Measurements from ENCODE around the gene WNK2.

WNK2 gene

GRCh38 chr9:93164085-93164484 is 19.9 kb upstream of the WNK2 start:
- Histone ChIP-seq H3K4me1 (ENCODE audit: control insufficient read depth, insufficient read depth, low read length) (no peaks in the 10 kb centered on the region), H3K36me3 (ENCODE audit: control insufficient read depth, insufficient read depth, low read length) (no peaks in the 10 kb centered on the region), H3K4me3 (ENCODE audit: low read length) (no peak overlapping the region), H3K27ac (ENCODE audit: low read length) (no peak overlapping the region), H3K27me3 (ENCODE audit: control insufficient read depth, insufficient read depth, low read length) (no peaks in the 10 kb centered on the region), H3K9me3 (ENCODE audit: control insufficient read depth, insufficient read depth, low read length) (no peaks in the 10 kb centered on the region)
- no CpG with 5 or more reads among the region's 13 CpGs for WGBS (ENCODE audit: insufficient coverage, insufficient read length)
- DNase-seq (ENCODE audit: low read depth, low spot score) = no peak

- Histone ChIP-seq H3K36me3 (ENCODE audit: control insufficient read depth, insufficient read depth, low read length) (no peaks in the 10 kb centered on the region), H3K4me1 (ENCODE audit: control insufficient read depth, insufficient read depth, low read length) (no peaks in the 10 kb centered on the region), H3K27me3 (ENCODE audit: control insufficient read depth, insufficient read depth, low read length) (no peaks in the 10 kb centered on the region), H3K27ac (ENCODE audit: low read length) (no peak overlapping the region), H3K4me3 (ENCODE audit: low read length) (no peak overlapping the region), H3K9me3 (ENCODE audit: control insufficient read depth, insufficient read depth, low read length) (no peaks in the 10 kb centered on the region)
- no CpG with 5 or more reads among the region's 7 CpGs for WGBS (ENCODE audit: insufficient coverage, insufficient read length)
- DNase-seq (ENCODE audit: low read depth, low spot score) = no peak
Measured at GRCh38 chr9:93166699-93167098, 17.2 kb upstream of the WNK2 start.

DNA sequence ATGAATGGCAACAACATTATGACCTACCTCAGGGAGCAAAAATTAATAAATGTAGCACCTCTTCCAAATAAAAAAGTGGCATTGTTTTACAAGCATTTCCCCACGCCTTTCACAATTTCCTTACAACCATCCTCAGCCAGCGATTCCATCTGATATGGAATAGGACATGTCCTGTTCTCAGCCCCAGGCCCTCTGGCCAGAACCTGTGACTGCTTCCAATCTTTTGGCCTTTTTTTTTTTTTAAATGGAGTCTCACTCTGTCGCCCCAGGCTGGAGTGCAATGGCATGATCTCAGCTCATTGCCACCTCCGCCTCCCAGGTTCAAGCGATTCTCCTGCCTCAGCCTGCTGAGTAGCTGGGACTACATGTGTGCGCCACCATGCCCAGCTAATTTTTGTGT is 16.8 kb upstream of the WNK2 start:
- no CpG with 5 or more reads among the region's 6 CpGs for WGBS (ENCODE audit: insufficient coverage, insufficient read length)
- Histone ChIP-seq H3K9me3 (ENCODE audit: control insufficient read depth, insufficient read depth, low read length) (no peaks in the 10 kb centered on the region), H3K4me3 (ENCODE audit: low read length) (no peak overlapping the region), H3K4me1 (ENCODE audit: control insufficient read depth, insufficient read depth, low read length) (no peaks in the 10 kb centered on the region), H3K27me3 (ENCODE audit: control insufficient read depth, insufficient read depth, low read length) (no peaks in the 10 kb centered on the region), H3K36me3 (ENCODE audit: control insufficient read depth, insufficient read depth, low read length) (no peaks in the 10 kb centered on the region), H3K27ac (ENCODE audit: low read length) (no peak overlapping the region)
- no peak for DNase-seq (ENCODE audit: low read depth, low spot score)

DNA sequence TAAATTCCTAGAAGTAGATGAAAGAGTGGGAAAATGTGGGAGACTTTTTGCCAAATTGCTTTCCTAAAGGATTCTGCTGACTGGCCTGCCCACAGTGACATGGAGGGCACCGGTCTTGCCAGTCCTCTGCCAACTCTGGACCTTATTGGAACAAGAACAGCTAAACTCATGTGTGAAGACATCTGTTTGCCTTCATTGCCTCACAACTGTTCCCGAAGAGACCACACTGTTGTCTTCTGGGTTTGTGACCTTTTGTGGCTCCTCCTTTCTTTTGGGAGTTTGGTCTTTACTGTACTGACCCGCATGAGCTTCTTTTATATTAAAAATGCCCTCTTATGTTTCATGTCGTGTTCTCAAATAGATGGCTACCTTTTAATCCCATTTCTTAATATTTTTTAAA is 16.1 kb upstream of the WNK2 start:
- H3K4me1 ChIP-seq (ENCODE audit: control insufficient read depth, insufficient read depth, low read length) = no peaks in the 10 kb centered on the region
- WGBS (ENCODE audit: insufficient coverage, insufficient read length) = no CpG with 5 or more reads among the region's 4 CpGs
- no peaks in the 10 kb centered on the region for H3K27me3 ChIP-seq (ENCODE audit: control insufficient read depth, insufficient read depth, low read length)
- no peak overlapping the region for H3K4me3 ChIP-seq (ENCODE audit: low read length)
- no peaks in the 10 kb centered on the region for H3K36me3 ChIP-seq (ENCODE audit: control insufficient read depth, insufficient read depth, low read length)
- no peak for DNase-seq (ENCODE audit: low read depth, low spot score)
- no peak overlapping the region for H3K27ac ChIP-seq (ENCODE audit: low read length)
- no peaks in the 10 kb centered on the region for H3K9me3 ChIP-seq (ENCODE audit: control insufficient read depth, insufficient read depth, low read length)

DNA sequence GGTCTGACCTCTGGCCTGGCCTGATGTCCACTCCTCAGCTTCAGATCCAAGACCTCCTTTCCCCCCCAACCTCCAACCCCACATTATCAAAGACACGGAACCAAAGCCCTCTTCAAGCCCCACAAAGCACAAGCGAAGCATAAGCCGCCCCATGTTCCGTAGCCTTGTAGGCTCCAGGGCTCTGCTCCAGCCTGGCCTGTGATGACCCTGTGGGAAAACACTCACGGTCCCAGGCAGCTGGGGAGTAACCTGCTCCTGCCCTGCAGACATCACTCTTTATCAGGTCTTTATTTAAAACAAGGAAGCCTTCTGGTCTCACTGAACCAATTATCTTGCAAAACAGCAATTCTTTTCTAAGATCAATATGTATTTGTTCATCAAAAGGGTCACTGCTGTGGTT is 15.4 kb upstream of the WNK2 start:
- Histone ChIP-seq H3K9me3 (ENCODE audit: control insufficient read depth, insufficient read depth, low read length) (no peaks in the 10 kb centered on the region), H3K27me3 (ENCODE audit: control insufficient read depth, insufficient read depth, low read length) (no peaks in the 10 kb centered on the region), H3K4me3 (ENCODE audit: low read length) (no peak overlapping the region), H3K4me1 (ENCODE audit: control insufficient read depth, insufficient read depth, low read length) (no peaks in the 10 kb centered on the region), H3K36me3 (ENCODE audit: control insufficient read depth, insufficient read depth, low read length) (no peaks in the 10 kb centered on the region), H3K27ac (ENCODE audit: low read length) (no peak overlapping the region)
- no CpG with 5 or more reads among the region's 5 CpGs for WGBS (ENCODE audit: insufficient coverage, insufficient read length)
- no peak for DNase-seq (ENCODE audit: low read depth, low spot score)

DNA sequence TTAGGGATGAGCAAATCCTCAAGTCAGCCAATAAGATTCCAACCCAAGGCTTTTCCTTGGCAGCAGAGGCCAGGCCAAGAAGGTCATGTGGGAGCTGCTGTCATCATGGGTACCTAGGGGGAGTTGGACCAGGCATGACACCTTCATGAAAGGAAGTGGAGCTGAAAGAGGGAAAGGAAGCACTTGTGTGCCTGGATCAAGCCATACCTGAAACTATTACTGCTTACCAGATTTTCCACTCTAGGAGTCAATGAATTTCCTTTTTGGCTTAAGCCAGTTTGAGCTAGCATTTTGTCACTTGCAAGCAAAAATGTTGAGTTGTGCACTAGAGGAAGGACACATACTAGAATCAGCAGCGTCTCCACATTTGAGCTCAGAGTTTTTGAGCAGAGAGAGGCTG is 14.5 kb upstream of the WNK2 start:
- WGBS (ENCODE audit: insufficient coverage, insufficient read length) = no CpG with 5 or more reads among the region's 1 CpG
- H3K36me3 ChIP-seq (ENCODE audit: control insufficient read depth, insufficient read depth, low read length) = no peaks in the 10 kb centered on the region
- no peaks in the 10 kb centered on the region for H3K9me3 ChIP-seq (ENCODE audit: control insufficient read depth, insufficient read depth, low read length)
- no peaks in the 10 kb centered on the region for H3K27me3 ChIP-seq (ENCODE audit: control insufficient read depth, insufficient read depth, low read length)
- H3K4me3 ChIP-seq (ENCODE audit: low read length) = no peak overlapping the region
- no peaks in the 10 kb centered on the region for H3K4me1 ChIP-seq (ENCODE audit: control insufficient read depth, insufficient read depth, low read length)
- no peak overlapping the region for H3K27ac ChIP-seq (ENCODE audit: low read length)
- DNase-seq (ENCODE audit: low read depth, low spot score) = no peak

GRCh38 chr9:93170571-93170970 is 13.4 kb upstream of the WNK2 start:
- no peak for DNase-seq (ENCODE audit: low read depth, low spot score)
- no peaks in the 10 kb centered on the region for H3K4me1 ChIP-seq (ENCODE audit: control insufficient read depth, insufficient read depth, low read length)
- no peak overlapping the region for H3K4me3 ChIP-seq (ENCODE audit: low read length)
- H3K36me3 ChIP-seq (ENCODE audit: control insufficient read depth, insufficient read depth, low read length) = no peaks in the 10 kb centered on the region
- H3K27ac ChIP-seq (ENCODE audit: low read length) = no peak overlapping the region
- H3K27me3 ChIP-seq (ENCODE audit: control insufficient read depth, insufficient read depth, low read length) = no peaks in the 10 kb centered on the region
- WGBS (ENCODE audit: insufficient coverage, insufficient read length) = no CpG with 5 or more reads among the region's 8 CpGs
- no peaks in the 10 kb centered on the region for H3K9me3 ChIP-seq (ENCODE audit: control insufficient read depth, insufficient read depth, low read length)

DNA sequence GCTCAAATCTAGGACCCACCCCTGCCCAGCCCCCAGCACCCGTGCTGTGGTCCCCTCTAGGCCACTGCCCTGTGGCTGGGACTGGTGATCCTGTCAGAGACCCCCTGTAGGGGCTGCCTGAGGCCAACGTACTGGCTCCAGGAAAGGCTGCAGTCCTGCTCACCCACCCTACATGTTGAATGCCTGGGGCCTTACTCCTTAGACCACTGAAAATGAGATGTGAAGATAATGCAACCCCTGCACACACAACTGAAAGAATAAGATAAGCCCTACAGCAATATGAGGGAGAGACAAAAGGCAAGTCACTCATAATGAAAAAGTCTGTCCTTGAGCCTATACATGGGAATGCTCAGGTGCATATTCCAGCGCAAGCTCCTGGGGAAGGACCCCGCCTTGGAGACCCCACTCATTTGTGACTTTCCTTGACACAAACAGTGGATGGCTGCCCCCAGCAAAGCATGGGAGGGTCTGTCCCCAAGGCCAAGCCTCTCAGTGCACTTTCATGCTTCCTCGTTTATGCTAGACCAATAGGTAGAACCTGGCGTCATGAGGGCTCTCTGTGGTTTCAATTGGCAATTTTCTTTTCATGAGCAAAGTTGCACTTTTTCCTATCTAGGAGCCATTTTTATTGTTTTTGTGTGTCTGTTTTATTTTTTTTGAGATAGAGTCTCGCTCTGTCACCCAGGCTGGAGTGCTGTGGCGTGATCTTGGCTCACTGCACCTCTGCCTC is 12.5 kb upstream of the WNK2 start:
- H3K27me3 ChIP-seq (ENCODE audit: control insufficient read depth, insufficient read depth, low read length) = no peaks in the 10 kb centered on the region
- no peak for DNase-seq (ENCODE audit: low read depth, low spot score)
- WGBS (ENCODE audit: insufficient coverage, insufficient read length) = no CpG with 5 or more reads among the region's 8 CpGs
- no peaks in the 10 kb centered on the region for H3K36me3 ChIP-seq (ENCODE audit: control insufficient read depth, insufficient read depth, low read length)
- no peak overlapping the region for H3K4me3 ChIP-seq (ENCODE audit: low read length)
- no peaks in the 10 kb centered on the region for H3K4me1 ChIP-seq (ENCODE audit: control insufficient read depth, insufficient read depth, low read length)
- no peak overlapping the region for H3K27ac ChIP-seq (ENCODE audit: low read length)
- H3K9me3 ChIP-seq (ENCODE audit: control insufficient read depth, insufficient read depth, low read length) = no peaks in the 10 kb centered on the region

- Histone ChIP-seq H3K9me3 (ENCODE audit: control insufficient read depth, insufficient read depth, low read length) (no peaks in the 10 kb centered on the region), H3K27me3 (ENCODE audit: control insufficient read depth, insufficient read depth, low read length) (no peaks in the 10 kb centered on the region)
- no CpG with 5 or more reads among the region's 20 CpGs for WGBS (ENCODE audit: insufficient coverage, insufficient read length)
Measured at GRCh38 chr9:93172666-93173364, 11.1 kb upstream of the WNK2 start.

DNA sequence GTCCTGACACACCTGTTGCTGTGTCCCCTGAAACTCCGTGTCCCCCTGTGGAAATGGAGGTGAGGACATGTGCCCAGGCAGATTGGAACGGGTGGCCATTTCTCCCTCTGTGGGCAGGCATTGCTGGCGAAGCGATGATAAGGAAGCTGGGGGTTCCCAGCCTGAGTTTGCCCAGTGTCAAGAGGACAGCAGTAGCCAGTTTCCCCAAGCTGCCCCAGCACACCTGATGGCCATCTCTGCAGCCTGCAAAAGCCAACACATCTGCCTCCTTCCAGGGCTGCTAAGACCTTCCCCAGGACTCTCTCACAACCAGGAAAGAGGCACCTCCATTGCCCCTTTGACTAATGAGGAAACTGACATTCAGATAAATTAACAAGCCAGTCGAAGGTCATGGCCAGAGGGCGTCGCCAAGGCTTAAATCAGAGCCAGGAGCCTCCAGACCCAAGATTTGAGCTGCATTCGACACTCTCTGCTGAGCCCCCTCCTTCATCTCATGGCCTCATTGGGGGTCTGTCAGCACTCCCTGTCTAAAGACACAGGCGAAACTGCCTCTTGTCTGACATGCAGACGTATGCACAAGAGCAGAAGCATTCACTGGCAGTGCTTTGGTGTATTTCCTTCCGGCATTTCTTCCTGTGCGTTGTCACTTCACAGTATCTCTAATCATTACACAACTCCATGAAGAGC is 10.4 kb upstream of the WNK2 start:
- Histone ChIP-seq H3K4me3 (ENCODE audit: low read length) (no peak overlapping the region), H3K36me3 (ENCODE audit: control insufficient read depth, insufficient read depth, low read length) (no peaks in the 10 kb centered on the region; the same call in 1 of the 2 replicates), H3K4me1 (ENCODE audit: control insufficient read depth, insufficient read depth, low read length) (no peaks in the 10 kb centered on the region), H3K27me3 (ENCODE audit: control insufficient read depth, insufficient read depth, low read length) (no peaks in the 10 kb centered on the region), H3K9me3 (ENCODE audit: control insufficient read depth, insufficient read depth, low read length) (no peaks in the 10 kb centered on the region), H3K27ac (ENCODE audit: low read length) (no peak overlapping the region)
- no peak for DNase-seq (ENCODE audit: low read depth, low spot score)
- WGBS (ENCODE audit: insufficient coverage, insufficient read length) = no CpG with 5 or more reads among the region's 12 CpGs

More at GRCh38 chr9:93172666-93173364, 11.1 kb upstream of the WNK2 start:
- DNase-seq (ENCODE audit: low read depth, low spot score) = no peak
- H3K36me3 ChIP-seq (ENCODE audit: control insufficient read depth, insufficient read depth, low read length) = no peaks in the 10 kb centered on the region
- no peaks in the 10 kb centered on the region for H3K4me1 ChIP-seq (ENCODE audit: control insufficient read depth, insufficient read depth, low read length)
- H3K27ac ChIP-seq (ENCODE audit: low read length) = no peak overlapping the region
- H3K4me3 ChIP-seq (ENCODE audit: low read length) = no peak overlapping the region

Measured in iPS DF 6.9 (cell line).